ENCODE data around the gene ZNF106.

The ZNF106 gene

GRCh38 chr15:42523331-42523730, 32.4 kb upstream of the ZNF106 start:
- no peaks in the 10 kb centered on the region for H3K9me2 ChIP-seq (replicated peaks; ENCODE audit: insufficient read depth, low read length)
- no peaks in the 10 kb centered on the region for H3K9me3 ChIP-seq (ENCODE audit: insufficient read depth, low read length)
- no peaks in the 10 kb centered on the region for H4K20me1 ChIP-seq (ENCODE audit: low read depth, low read length)
- peaks cover 5% of the 10 kb centered on the region; the same call in 1 of the 2 replicates for H3K36me3 ChIP-seq (ENCODE audit: low read length)
- H3K27me3 ChIP-seq (ENCODE audit: low read length) = no peaks in the 10 kb centered on the region
- no peak overlapping the region for H3K4me2 ChIP-seq (ENCODE audit: low read depth, low read length, poor library complexity, severe bottlenecking)
- no peak overlapping the region for H3K27ac ChIP-seq (ENCODE audit: low read depth, low read length)
- H3K79me2 ChIP-seq (ENCODE audit: insufficient read depth, low read length) = no peaks in the 10 kb centered on the region
- H3K4me3 ChIP-seq (ENCODE audit: insufficient read depth, low read length, poor library complexity, severe bottlenecking) = no peak overlapping the region
- no peak overlapping the region for H2AFZ ChIP-seq (ENCODE audit: low read depth, low read length, severe bottlenecking)
- TF ChIP-seq EZH2phosphoT487 (conservative IDR thresholded peaks at IDR 0.05; ENCODE audit: low read length) (no peak), CTCF (IDR thresholded peaks at IDR 0.05; ENCODE audit: insufficient read depth, low read length, poor library complexity, severe bottlenecking) (no peak)
- no peak overlapping the region for H3K9ac ChIP-seq (ENCODE audit: low read length)
- peaks cover 12% of the 10 kb centered on the region; the same call in 1 of the 2 replicates for H3F3A ChIP-seq (ENCODE audit: insufficient read depth)

GRCh38 chr15:42511007-42511391, 20.1 kb upstream of the ZNF106 start:
- no peak overlapping the region for H3K4me2 ChIP-seq (ENCODE audit: low read depth, low read length, poor library complexity, severe bottlenecking)
- H3K9me2 ChIP-seq (replicated peaks; ENCODE audit: insufficient read depth, low read length) = no peaks in the 10 kb centered on the region
- H4K20me1 ChIP-seq (ENCODE audit: low read depth, low read length) = 0 out of 2 replicates have a peak, but pooled peaks cover 4% of the 10 kb centered on the region
- no peak overlapping the region for H3K27ac ChIP-seq (ENCODE audit: low read depth, low read length)
- 0 out of 2 replicates have a peak, but pooled peaks cover 3% of the 10 kb centered on the region for H3F3A ChIP-seq (ENCODE audit: insufficient read depth)
- TF ChIP-seq EZH2phosphoT487 (conservative IDR thresholded peaks at IDR 0.05; ENCODE audit: low read length) (no peak), CTCF (IDR thresholded peaks at IDR 0.05; ENCODE audit: insufficient read depth, low read length, poor library complexity, severe bottlenecking) (no peak)
- peaks cover 14% of the 10 kb centered on the region; the same call in 1 of the 2 replicates for H3K79me2 ChIP-seq (ENCODE audit: insufficient read depth, low read length)
- H3K9me3 ChIP-seq (ENCODE audit: insufficient read depth, low read length) = no peaks in the 10 kb centered on the region
- no peak overlapping the region for H2AFZ ChIP-seq (ENCODE audit: low read depth, low read length, severe bottlenecking)
- no peak overlapping the region for H3K9ac ChIP-seq (ENCODE audit: low read length)
- no peak overlapping the region for H3K4me3 ChIP-seq (ENCODE audit: insufficient read depth, low read length, poor library complexity, severe bottlenecking)
- H3K27me3 ChIP-seq (ENCODE audit: low read length) = no peaks in the 10 kb centered on the region
- H3K36me3 ChIP-seq (ENCODE audit: low read length) = peaks cover 12% of the 10 kb centered on the region; the same call in 1 of the 2 replicates

- Histone ChIP-seq H3K79me2 (ENCODE audit: insufficient read depth, low read length) (peaks cover 15% of the 10 kb centered on the region; the same call in 1 of the 2 replicates), H3K27ac (ENCODE audit: low read depth, low read length) (no peak overlapping the region), H3F3A (ENCODE audit: insufficient read depth) (0 out of 2 replicates have a peak, but pooled peaks cover 3% of the 10 kb centered on the region), H3K27me3 (ENCODE audit: low read length) (no peaks in the 10 kb centered on the region), H4K20me1 (ENCODE audit: low read depth, low read length) (0 out of 2 replicates have a peak, but pooled peaks cover 4% of the 10 kb centered on the region), H3K4me3 (ENCODE audit: insufficient read depth, low read length, poor library complexity, severe bottlenecking) (no peak overlapping the region), H3K9ac (ENCODE audit: low read length) (no peak overlapping the region), H3K4me2 (ENCODE audit: low read depth, low read length, poor library complexity, severe bottlenecking) (no peak overlapping the region), H3K36me3 (ENCODE audit: low read length) (peaks cover 7% of the 10 kb centered on the region; the same call in 1 of the 2 replicates), H3K9me3 (ENCODE audit: insufficient read depth, low read length) (no peaks in the 10 kb centered on the region), H2AFZ (ENCODE audit: low read depth, low read length, severe bottlenecking) (no peak overlapping the region), H3K9me2 (replicated peaks; ENCODE audit: insufficient read depth, low read length) (no peaks in the 10 kb centered on the region)
- TF ChIP-seq CTCF (IDR thresholded peaks at IDR 0.05; ENCODE audit: insufficient read depth, low read length, poor library complexity, severe bottlenecking) (no peak), EZH2phosphoT487 (conservative IDR thresholded peaks at IDR 0.05; ENCODE audit: low read length) (no peak)
Observed at GRCh38 chr15:42510258-42511006, 19.5 kb upstream of the ZNF106 start.

All from SU-DHL-6 (cell line).